AG08395 (cell line): ENCODE measurements around the gene CHEK2.
"Not testable (repeated sequence)": the region's sequence is repeated elsewhere in the genome, so short reads cannot be mapped to it uniquely, and the experiment has no call there.

Experiments
- DNase-seq: peaks from one replicate; pipeline ENCODE4 v3.0.0; 2012; ENCODE audit warnings: mixed read lengths, low spot score

Gene CHEK2

DNA sequence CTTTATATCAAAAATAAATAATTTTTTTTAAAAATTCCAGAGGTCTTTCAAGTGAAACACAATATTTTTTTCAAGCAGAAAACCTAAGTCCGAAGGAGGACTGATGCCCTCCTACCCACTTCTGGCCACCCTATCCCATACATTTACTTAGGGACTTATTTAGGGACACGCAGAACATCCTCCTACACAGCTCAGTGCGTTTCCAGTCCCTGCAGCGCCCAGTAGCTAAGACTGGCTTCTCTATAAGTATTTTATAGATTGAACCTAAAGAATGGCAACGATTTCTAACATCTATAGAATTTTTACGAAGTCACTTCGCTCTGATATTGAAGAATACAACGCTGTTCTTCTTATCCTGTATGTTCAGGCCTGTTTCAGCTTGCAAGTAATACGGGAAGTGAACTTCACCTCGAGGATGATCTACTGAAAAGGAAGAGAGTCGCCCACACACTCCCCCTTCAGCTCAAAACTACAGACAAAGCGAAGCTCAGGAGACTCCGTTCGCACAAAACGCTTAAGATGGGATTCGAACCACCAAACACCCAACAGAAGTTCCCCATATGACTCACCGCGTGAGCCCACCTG lies 328 bp downstream of the CHEK2 start:
- DNase-seq, result no peak

DNA sequence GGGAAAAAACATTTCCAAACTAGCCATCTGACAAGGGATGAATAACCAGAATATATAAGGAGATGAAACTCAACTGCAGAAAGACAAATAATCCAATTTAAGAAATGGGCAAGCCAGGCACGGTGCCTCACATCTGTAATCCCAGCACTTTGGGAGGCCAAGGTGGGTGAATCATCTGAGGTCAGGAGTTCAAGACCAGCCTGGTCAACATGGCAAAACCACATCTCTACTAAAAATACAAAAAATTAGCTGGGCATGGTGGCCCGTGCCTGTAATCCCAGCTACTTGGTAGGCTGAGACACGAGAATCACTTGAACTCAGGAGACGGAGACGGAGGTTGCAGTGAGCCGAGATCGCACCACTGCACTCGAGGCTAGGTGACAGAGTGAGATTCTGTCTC lies 2.7 kb downstream of the CHEK2 start:
- DNase-seq, result not testable (repeated sequence)

DNA sequence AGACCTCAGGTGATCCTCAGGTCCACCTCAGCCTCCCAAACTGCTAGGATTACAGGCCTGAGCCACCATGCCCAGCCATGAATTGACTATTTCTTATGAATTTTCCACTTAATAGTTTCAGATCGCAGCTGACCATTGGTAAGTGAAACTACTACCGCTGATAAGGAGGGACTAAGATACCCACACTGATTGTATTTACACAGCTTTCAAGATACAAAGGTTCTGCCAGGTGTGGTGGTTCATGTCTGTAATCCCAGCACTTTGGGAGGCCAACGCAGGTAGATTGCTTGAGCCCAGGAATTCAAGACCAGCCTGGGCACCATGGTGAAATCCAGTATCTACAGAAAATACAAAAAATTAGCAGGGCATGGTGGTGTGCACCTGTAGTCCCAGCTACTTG lies 3.9 kb downstream of the CHEK2 start:
- no peak for DNase-seq

DNA sequence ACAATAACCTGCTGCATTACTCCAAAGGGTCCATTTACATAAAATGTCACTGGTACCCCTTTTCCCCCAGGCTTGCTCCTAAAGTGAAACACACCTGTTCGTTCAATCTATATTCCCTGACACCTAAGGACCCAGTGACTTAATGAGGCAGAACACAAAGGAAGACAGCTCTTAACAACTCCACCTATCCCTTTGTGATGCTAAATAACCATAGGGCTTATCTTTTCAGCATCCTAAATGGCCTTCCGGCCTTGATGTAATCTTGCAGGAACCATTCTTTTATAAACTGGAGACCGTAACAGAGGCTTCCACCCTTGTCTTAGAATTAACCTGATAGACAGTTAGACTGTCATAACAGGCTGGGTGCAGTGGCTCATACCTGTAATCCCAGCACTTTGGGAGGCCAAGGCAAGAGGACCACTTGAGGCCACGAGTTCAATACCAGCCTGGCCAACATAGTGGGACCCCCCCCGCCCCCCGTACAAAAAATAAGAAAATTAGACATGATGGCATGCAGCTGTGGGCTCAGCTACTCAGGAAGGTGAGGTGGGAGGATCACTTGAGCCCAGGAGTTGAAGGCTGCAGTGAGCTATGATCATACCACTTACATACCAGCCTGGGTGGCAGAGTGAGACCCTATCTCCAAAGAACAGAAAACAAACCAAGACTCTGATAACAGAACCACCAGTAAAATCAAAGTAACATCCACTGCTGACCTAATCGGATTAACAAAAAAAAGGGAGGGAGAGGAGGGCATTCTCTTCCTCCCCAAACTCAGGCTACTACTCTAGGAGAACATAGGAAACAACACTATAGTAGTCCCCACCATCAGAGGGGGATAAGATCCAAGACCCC lies 5.1 kb downstream of the CHEK2 start:
- no peak for DNase-seq

DNA sequence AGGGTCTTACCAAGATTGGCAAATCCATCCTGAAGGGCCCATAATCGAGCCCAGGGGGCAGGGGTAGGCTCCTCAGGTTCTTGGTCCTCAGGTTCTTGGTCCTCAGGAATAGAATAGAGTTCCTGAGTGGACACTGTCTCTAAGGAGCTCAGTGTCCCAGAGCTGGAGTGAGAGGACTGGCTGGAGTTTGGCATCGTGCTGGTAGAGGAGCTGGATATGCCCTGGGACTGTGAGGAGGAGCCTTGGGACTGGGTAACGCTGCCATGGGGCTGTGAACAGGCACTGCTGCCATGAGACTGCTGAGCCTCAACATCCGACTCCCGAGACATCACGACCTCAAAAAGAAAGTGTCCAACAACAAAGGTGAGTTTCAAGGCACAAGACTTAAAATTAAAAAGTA lies 7.2 kb downstream of the CHEK2 start:
- no peak for DNase-seq

DNA sequence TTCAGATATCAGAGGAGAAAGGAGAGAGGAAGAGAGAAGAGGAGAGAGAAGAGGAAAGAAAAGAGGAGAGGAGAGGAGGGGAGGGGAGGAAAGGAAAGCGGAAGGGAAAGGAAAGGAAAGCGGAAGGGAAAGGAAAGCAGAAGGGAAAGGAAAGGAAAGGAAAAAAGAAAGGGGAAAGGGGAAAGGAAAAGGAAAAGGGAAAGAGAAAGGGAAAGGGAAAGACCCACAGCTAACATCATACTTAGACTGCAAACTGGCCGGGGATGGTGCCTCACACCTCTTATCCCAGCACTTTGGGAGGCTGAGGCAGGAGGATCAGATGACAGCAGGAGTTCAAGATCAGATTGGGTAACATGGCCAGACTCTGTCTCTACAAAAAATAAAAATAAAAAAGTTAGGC lies 11.4 kb downstream of the CHEK2 start:
- DNase-seq, result no peak

DNA sequence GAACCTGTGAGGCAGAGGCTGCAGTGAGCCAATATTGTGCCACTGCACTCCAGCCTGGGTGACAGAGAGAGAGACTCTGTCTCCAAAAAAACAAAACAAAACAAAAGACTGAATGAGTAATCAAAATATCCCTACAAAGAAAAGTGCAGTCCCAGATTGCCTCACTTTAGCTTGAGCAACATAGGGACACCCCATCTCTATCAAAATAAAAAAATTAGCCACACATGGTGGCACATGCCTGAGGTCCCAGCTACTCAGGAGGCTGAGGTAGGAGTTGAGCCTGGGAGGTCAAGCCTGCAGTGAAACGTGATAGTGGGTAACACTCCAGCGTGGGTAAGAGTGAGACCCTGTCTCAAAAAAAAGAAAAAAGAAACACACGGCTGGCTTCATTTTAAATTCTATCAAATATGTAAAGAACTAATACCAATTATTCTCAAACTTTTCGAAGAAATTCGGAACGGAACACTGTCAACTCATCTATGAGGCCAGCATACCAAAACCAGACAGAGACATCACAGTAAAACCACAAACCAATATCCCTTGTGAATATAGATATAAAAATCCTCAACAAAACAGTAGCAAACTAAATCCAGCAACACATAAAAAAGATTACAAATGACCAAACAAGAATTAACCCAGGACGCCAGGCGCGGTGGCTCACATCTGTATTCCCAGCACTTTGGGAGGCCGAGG lies 12.9 kb downstream of the CHEK2 start:
- no peak for DNase-seq

DNA sequence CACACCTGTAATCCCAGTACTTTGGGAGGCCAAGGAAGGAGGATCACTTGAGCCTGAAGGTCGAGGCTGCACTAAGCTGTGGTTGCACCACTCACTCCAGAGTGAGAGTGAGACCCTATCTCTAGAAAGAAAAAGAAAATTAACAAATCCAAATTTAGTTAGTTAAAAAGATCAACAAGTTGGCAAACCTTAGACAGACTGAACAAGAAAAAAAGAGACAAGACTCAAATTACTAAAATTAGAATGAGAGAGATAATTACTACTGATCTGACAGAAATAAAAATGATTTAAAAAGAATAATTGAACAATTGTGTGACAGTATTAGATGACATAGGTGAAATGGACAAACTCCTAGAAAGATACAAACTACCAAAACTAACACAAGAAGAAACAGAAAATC lies 13.6 kb downstream of the CHEK2 start:
- DNase-seq, result no peak

DNA sequence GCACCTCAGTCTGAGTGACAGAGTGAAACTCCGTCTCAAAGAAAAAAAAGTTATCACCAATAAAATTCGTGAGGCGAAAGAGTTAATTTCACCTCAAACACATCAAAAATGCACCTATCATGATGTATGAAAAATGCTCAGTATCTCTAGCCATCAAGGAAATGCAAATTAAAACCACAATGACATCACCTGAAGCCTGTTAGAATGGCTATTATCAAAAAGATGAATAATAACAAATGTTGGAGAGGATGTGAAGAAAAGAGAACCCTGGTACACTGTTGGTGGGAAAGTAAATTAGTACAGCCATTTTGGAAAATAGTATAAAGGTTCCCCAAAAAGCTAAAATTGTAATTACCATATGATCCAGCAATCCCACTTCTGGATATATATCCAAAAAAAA lies 23.6 kb downstream of the CHEK2 start:
- DNase-seq, result no peak

DNA sequence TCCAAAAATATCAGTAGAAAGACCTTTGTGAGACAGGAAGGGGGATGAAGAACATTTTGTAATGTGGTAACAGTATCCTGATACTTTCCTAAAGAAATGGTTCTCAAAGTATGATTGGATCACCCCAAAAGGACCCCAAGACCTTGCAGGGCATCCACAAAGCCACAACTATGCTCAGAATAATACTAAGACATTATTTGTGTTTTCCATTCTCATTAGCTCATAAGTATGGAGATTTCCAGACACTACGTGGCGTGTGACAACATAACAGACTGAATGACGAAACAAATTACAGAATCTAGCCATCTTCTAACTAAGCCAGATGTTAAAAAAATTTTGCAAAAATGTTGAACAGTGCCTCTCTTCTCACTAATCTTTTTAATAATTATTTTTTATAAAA lies 24.9 kb downstream of the CHEK2 start:
- no peak for DNase-seq

DNA sequence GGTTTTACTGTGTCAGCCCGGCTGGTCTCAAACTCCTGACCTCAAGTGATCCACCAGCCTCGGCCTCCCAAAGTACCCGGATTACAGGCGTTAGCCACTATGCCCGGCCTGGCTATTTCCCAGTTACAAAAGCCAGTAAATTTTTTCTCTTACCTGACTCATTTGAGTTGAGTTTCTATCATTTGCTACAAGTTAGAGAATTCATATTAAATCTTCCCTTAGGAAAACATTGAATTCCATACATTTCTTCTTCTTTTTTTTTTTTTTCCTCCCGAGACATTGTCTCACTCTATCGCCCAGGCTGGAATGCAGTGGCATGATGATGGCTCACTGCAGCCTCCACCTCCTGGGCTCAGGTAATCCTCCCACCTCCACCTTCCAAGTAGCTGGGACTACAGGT lies 26.0 kb downstream of the CHEK2 start:
- no peak for DNase-seq

DNA sequence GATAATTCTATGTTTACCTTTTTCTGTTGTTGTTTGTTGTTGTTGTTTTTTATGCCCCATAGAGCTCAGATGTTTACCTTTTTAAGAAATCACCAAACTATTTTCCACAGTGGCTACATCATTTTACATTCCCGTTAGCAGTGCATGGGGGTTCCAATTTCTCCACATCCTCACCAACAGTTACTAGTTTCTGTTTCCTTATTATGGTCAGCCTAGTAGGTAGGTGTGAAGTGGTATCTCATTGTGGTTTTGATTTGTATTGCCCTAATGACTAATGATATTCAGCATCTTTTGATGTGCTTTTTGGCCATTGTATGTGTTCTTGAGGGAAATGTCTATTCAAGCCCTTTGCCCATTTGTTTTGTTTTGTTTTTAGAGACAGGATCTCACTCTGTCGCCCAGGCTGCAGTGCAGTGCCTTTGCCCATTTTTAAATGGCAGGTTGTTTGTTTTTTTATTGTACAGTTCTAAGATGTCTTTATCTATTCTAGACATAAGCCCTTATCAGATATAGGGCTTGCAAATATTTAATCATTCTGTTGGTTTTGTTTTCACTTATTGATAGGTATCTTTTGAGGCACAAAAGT lies 27.5 kb downstream of the CHEK2 start:
- DNase-seq, result no peak

DNA sequence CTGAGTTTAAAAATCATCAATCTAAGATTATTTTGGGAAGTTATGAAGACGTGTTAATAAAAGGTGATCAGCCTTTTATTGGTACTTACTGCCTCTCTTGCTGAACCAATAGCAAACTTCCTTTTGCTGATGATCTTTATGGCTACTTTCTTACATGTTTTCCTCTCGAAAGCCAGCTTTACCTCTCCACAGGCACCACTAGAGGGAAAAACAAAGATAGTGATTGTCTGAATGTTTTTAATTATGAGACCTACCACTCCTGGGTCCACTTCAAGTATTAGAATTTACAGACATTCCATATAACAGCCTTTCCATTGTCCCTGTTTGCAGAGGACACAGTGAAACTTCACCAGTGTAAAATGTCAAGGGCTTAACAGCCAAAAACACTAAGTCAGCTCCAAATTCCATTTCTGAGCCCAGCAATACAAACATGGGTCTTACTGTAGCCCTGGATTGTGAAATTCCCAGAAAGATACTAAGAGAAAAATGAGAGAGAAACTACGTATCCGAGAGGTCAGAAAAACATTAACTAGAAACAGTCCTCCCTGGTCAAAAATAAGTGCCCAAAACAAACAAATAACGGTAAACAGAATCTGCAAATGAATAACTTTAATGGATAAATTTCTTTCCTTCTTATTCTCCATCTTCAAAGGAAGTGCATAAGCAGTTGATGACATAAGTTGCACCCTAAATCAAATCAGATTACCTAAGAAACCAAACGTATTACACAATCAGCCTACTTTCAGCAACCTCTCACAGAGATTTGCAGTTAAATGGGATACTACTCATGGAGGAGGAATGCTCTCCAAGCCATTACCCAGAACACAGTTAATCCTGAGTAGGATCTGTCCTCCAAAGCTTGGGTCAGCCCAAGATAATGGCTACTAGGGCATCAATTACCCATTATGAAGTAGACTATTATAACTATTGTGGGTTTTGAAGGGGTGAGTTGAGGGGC lies 29.5 kb downstream of the CHEK2 start:
- DNase-seq, result peak; percentile 87

DNA sequence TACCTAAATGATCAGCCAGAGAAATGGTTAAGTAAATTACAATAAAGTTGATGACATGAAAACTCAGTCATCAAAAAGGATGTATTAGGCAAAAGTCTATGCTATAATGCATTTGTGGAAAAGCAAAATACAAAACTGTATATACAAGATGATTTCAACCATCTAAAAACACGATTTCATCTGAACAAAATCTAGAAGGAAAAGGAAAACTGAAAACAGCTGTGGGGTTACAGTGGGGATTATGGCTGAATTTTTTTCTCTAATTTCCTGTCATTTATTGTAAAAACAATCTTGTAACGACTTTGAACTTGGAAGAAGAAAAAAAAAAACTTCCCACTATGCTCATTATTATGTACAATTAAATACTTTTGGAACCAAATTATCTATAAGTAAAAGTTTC lies 30.3 kb downstream of the CHEK2 start:
- DNase-seq, result no peak

DNA sequence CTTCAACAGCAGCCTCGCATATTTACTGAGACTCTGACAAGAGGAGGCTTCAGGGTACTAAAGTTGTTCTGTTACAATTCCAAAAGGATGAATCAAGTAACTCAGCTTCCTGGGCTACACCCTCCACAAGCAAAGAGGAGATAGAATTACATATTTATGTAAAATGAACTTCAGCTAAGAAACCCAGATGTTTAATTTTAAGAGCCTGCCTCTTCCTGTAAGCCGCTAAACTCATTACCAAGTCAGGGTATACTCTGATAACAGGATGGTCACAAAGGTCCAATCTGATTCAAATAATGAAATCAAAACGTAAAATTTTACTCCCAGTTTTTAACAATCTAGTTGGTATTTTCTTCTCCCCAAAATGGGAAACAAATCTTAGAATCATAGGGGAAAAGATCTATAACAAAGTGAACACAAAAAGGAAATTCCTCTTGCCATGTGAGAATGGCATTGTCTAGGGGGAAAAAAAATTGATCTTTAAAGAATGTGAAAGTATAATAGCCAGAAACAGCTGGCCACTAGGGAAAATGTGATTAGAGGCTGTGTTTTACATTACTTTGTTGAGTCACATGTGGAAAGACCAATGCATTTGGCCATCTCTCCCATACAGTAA lies 30.9 kb downstream of the CHEK2 start:
- DNase-seq, result peak; percentile 69

DNA sequence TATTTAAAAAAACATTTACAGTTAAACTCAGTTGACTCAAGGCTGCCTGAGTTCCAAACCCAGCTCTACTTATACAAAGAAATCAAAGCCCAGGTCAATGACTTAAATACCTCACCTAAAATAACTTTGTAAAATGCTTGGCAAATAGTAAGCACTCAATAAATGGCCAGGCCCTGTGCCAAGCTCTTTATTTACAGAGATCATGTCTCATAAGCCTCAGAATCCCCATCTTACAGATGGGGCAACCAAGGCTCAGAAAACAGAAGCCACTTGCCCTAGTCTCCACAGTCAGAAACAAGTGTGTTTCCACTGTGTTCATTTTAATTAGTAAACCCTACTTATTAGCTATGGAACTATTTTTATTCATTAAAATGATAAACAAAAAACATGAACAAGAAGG lies 31.5 kb downstream of the CHEK2 start:
- no peak for DNase-seq

DNA sequence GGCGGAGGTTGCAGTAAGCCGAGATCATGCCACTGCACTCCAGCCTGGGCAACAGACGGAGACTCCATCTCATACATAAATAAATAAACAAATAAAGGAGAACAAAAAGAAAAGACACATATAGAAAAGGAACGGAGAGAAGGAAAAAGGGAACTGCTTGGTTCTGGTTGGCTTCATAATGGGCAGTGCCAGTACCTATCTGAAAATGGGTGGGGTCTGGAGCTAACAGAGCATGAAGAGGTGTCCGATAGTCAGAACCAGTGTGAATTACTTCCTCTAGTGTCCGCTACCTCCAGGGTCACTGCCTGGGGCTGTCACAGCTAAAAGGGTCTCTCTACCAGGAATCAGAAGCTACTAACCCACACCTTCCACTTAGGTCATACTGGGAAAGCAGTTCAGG lies 34.8 kb downstream of the CHEK2 start:
- no peak for DNase-seq

DNA sequence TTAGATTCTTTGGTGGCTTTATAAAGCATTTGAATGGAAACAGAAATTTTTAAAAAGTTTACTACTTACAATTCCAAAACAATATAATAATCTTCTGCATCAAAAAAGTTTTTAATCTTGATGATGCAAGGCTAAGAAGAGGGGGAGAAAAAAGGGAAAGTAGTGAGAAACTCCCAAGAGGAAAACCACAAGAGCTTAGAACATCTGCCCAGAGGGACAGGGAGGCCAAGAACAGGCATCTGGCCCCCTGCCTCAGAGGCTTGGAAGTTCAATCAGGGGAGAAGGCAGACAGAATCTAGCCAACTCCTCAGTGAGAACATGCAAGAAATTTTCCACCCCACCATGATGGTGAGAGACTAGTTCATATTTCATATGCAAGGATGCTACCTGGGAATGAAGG lies 38.2 kb downstream of the CHEK2 start:
- DNase-seq, result no peak

DNA sequence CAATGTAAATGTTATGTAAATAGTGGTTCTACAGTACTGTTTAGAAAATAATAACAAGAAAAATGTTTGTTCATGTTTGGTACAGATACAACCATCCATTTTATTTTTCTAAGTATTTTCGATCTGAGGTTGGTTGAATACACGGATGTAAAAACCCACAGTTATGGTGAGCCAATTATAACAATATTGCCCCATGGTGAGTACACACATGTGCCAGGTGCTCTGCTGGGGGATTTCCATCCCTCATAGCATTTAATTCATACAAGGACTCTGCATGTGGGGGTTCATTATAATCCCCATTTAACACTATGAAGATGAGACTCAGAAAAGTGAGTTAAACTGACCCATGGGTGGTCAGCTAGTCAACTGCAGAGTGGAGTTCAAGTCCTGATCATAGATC lies 38.7 kb downstream of the CHEK2 start:
- no peak for DNase-seq

DNA sequence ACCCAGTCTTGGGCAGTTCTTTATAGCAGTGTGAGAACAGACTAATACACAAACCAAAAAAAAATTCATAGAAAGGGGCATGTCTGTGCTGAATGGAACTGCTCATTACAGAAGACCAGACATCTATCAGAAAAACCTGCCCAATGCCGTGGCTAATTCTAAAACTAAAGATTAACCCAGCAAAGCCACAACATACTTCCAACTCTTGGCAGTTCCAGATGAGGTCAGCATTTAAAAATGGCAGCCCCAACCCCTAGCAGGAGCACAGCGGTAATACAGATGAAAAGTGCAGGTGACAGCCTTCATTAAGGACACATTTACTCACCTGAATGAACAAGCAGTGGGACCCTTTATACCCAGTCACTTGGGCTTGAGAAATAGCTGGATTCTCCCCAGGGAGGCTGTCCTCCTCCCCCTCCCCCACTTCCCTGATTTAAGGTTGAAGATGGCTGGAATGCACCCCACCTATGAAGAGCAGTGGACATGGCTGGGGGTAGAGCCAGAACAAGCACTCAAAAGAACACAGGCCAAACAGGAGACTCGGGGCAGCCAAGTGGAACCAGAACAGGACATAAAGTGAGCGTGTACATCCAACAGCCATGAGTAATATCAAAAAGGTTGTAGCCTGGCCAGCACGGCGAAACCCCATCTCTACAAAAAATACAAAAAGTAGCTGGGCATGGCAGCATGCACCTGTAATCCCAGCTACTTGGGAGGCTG lies 48.4 kb downstream of the CHEK2 start:
- DNase-seq, result not testable (repeated sequence)

DNA sequence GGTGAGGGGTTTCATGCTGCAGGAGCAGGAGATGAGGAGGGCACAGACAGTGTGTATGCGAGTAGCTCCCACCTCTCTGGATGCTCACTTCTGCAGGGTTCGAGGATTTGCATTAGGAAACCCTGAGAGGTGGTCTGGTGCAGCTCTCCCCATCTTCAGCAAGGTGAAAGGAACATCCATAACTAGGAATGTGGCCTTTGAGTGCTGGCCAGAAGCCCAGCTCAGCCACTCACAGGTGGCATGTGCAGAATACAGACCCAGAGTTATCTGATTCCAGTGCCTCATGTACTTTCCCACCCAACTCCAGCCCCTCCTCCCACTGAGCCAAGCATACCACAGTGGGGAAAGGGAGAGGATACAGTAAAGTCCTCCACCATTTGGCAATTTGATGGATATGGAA lies 51.8 kb downstream of the CHEK2 start:
- not testable (repeated sequence) for DNase-seq
